ENCODE measurements around the gene IDI2.

IDI2 gene

GRCh38 chr10:1026578-1026977, 919 bp upstream of the IDI2 start:
- Histone ChIP-seq H3K9ac (ENCODE audit: low read length) (no peak overlapping the region), H3K27me3 (ENCODE audit: low read depth, low read length) (no peaks in the 10 kb centered on the region), H3K27ac (ENCODE audit: low read length) (no peak overlapping the region), H3K4me3 (ENCODE audit: low read length) (no peak overlapping the region), H2AFZ (ENCODE audit: low read depth, low read length) (no peak overlapping the region), H3K4me1 (ENCODE audit: low read length) (no peaks in the 10 kb centered on the region), H3K36me3 (replicated peaks; ENCODE audit: low read depth, low read length) (no peaks in the 10 kb centered on the region), H4K20me1 (ENCODE audit: insufficient read depth, low read length) (no peaks in the 10 kb centered on the region), H3K9me3 (ENCODE audit: insufficient read depth, low read length) (no peaks in the 10 kb centered on the region), H3K79me2 (ENCODE audit: low read length) (no peaks in the 10 kb centered on the region), H3K4me2 (ENCODE audit: low read length) (no peak overlapping the region)
- no peak for TF ChIP-seq CTCF (IDR thresholded peaks at IDR 0.05; ENCODE audit: low read depth, low read length)
- TF ChIP-seq EZH2phosphoT487 (IDR thresholded peaks at IDR 0.05; ENCODE audit: low read depth), result no peak

GRCh38 chr10:1024103-1024502, 1.6 kb downstream of the IDI2 start:
- H3K36me3 ChIP-seq (replicated peaks; ENCODE audit: low read depth, low read length), result peaks cover 7% of the 10 kb centered on the region
- no peak overlapping the region for H3K4me3 ChIP-seq (ENCODE audit: low read length)
- no peaks in the 10 kb centered on the region for H3K9me3 ChIP-seq (ENCODE audit: insufficient read depth, low read length)
- no peak overlapping the region for H2AFZ ChIP-seq (ENCODE audit: low read depth, low read length)
- no peak overlapping the region for H3K27ac ChIP-seq (ENCODE audit: low read length)
- H3K27me3 ChIP-seq (ENCODE audit: low read depth, low read length), result no peaks in the 10 kb centered on the region
- no peak overlapping the region for H3K9ac ChIP-seq (ENCODE audit: low read length)
- no peak overlapping the region for H3K4me2 ChIP-seq (ENCODE audit: low read length)
- no peaks in the 10 kb centered on the region for H3K79me2 ChIP-seq (ENCODE audit: low read length)
- TF ChIP-seq CTCF (IDR thresholded peaks at IDR 0.05; ENCODE audit: low read depth, low read length) (no peak), EZH2phosphoT487 (IDR thresholded peaks at IDR 0.05; ENCODE audit: low read depth) (no peak)
- no peaks in the 10 kb centered on the region for H4K20me1 ChIP-seq (ENCODE audit: insufficient read depth, low read length)
- H3K4me1 ChIP-seq (ENCODE audit: low read length), result no peaks in the 10 kb centered on the region

GRCh38 chr10:1022413-1022812, 3.2 kb downstream of the IDI2 start:
- no peak overlapping the region for H3K27ac ChIP-seq (ENCODE audit: low read length)
- no peaks in the 10 kb centered on the region for H3K79me2 ChIP-seq (ENCODE audit: low read length)
- H3K4me3 ChIP-seq (ENCODE audit: low read length), result no peak overlapping the region
- H3K9me3 ChIP-seq (ENCODE audit: insufficient read depth, low read length), result no peaks in the 10 kb centered on the region
- no peak overlapping the region for H3K9ac ChIP-seq (ENCODE audit: low read length)
- no peaks in the 10 kb centered on the region for H3K27me3 ChIP-seq (ENCODE audit: low read depth, low read length)
- no peaks in the 10 kb centered on the region for H3K4me1 ChIP-seq (ENCODE audit: low read length)
- H4K20me1 ChIP-seq (ENCODE audit: insufficient read depth, low read length), result no peaks in the 10 kb centered on the region
- TF ChIP-seq CTCF (IDR thresholded peaks at IDR 0.05; ENCODE audit: low read depth, low read length), result no peak
- TF ChIP-seq EZH2phosphoT487 (IDR thresholded peaks at IDR 0.05; ENCODE audit: low read depth), result no peak
- H3K4me2 ChIP-seq (ENCODE audit: low read length), result no peak overlapping the region
- H2AFZ ChIP-seq (ENCODE audit: low read depth, low read length), result no peak overlapping the region
- H3K36me3 ChIP-seq (replicated peaks; ENCODE audit: low read depth, low read length), result peaks cover 13% of the 10 kb centered on the region

GRCh38 chr10:1020958-1021357, 4.7 kb downstream of the IDI2 start:
- Histone ChIP-seq H3K27me3 (ENCODE audit: low read depth, low read length) (no peaks in the 10 kb centered on the region), H3K36me3 (replicated peaks; ENCODE audit: low read depth, low read length) (peaks cover 21% of the 10 kb centered on the region), H3K4me2 (ENCODE audit: low read length) (no peak overlapping the region), H3K9me3 (ENCODE audit: insufficient read depth, low read length) (no peaks in the 10 kb centered on the region), H3K9ac (ENCODE audit: low read length) (no peak overlapping the region), H3K79me2 (ENCODE audit: low read length) (no peaks in the 10 kb centered on the region), H4K20me1 (ENCODE audit: insufficient read depth, low read length) (no peaks in the 10 kb centered on the region), H3K4me1 (ENCODE audit: low read length) (no peaks in the 10 kb centered on the region), H3K4me3 (ENCODE audit: low read length) (no peak overlapping the region), H2AFZ (ENCODE audit: low read depth, low read length) (no peak overlapping the region), H3K27ac (ENCODE audit: low read length) (no peak overlapping the region)
- TF ChIP-seq CTCF (IDR thresholded peaks at IDR 0.05; ENCODE audit: low read depth, low read length) (no peak), EZH2phosphoT487 (IDR thresholded peaks at IDR 0.05; ENCODE audit: low read depth) (no peak)
